Measurements from ENCODE around the gene ABCA9.

Gene ABCA9

DNA sequence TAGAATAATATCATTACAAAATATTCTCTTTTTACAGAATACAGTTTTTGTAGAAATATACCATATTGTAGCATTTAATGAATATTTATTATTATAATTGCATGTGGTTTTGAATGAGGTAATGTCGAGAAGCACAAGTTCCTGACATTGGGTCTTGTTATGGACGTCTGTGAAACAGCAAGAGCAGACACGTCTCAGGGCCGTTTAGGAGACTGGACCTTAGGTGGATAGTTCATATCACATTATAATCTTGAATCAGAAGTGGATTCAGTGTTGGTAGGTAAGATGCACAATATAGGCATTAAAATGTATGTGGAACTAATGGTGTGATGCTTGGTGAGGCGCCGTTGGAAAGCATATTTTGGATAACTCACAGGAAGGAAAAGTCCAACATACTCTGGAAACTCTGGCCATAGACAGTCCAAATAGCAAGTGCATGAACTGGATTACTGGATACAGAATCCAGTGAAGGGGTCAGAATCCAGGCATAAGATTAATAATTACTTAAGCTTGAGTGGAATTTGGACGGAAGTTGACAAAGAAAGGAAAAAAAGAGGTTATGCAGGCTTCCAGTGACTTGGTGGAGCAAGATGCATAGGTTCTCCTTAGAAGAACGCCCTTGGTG, 122.7 kb downstream of the ABCA9 start:
- DNase-seq: no peak
- in situ Hi-C loops (cut with HindIII; ENCODE audit: low pct_ligation_motif_present, low pct_unique_long_range_greater_than_20kb, low sequenced_read_pairs): no loop called here

DNA sequence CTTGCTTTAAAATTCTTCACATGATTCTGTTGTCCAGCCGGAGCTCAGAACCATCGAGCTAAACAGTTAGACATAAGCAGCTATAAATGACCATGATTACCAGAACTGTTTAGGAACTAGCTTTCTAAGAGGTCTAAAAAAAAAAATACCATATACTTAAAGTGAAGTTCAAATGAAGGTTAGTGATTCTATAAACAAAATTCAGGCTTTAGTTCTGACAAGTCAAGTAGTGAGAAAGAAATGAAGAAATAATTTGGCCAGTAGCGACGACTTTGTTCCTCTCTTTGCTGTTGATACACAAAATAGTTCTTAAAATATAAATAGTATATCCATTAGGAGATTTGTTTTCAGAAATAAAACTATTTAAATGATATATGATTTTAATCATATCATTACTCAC, 133.2 kb downstream of the ABCA9 start:
- DNase-seq: no peak
- in situ Hi-C loops (cut with HindIII; ENCODE audit: low pct_ligation_motif_present, low pct_unique_long_range_greater_than_20kb, low sequenced_read_pairs): no loop called here

DNA sequence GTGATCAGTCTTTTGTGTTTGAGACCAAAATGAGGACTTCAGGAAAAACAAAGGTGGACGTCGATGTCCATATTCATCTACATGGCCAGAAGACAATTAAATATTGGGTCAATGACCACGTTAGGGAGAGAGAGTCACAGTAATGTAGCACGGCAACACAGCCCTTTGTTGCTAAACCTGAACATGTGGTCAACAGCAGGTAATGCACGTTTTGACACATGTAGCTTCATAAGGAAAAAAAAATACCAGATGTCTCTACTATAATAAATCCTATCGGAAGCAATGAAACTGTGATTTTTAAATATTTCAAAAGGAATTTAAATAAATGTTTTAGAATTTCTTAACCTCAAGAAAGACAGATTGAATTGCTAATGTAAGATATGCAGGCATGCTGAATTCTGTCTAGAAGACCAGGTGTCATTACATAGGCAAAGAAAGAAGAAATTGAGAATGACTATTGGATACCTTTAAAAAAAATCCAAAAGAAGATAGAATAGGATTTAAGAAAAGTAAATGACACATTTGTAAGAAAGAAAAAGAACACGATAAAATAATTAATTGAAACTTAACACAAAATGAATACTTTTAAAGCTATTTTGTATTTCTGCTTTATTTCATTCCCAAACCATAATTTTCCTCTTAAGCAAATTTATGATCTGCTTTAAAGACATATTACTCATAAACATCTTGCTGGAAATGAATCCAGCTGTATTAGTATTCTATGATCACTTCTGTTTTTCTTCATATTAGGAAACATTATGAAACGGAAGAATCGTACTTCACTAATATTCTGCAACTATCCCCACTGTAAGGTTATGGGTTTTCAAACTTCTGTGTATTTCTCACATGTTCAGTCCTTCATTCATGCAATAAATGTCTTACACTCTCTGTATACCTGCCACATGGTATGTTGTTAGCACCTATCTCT, 135.7 kb downstream of the ABCA9 start:
- no peak for DNase-seq
- in situ Hi-C loops (cut with HindIII; ENCODE audit: low pct_ligation_motif_present, low pct_unique_long_range_greater_than_20kb, low sequenced_read_pairs): no loop called here

Data from ACHN (cell line).